Osteocyte (in vitro differentiated cells): ENCODE results near the gene CCBE1. TPM values are rescaled to one million over a fixed set of nuclear protein-coding genes. Genes with fewer than 3 reads are reported as not detected.

ENCODE experiments used
- DNase-seq: peaks from one replicate; pipeline ENCODE4 v3.0.0; 2021; ENCODE audit warnings: mixed read lengths; ENCODE audit not compliant: unreplicated experiment; ENCODE audit errors: extremely low spot score
- H3K27ac Mint-ChIP-seq: one replicate; pipeline ENCODE4 v1.8.0; 2021; ENCODE audit warnings: mild to moderate bottlenecking, mixed read lengths; ENCODE audit not compliant: unreplicated experiment
- H3K27me3 Mint-ChIP-seq: one replicate; pipeline ENCODE4 v1.8.0; 2021; ENCODE audit warnings: mixed read lengths; ENCODE audit not compliant: unreplicated experiment
- H3K36me3 Mint-ChIP-seq: one replicate; pipeline ENCODE4 v1.8.0; 2021; ENCODE audit warnings: mixed read lengths; ENCODE audit not compliant: unreplicated experiment
- H3K4me1 Mint-ChIP-seq: one replicate; pipeline ENCODE4 v1.8.0; 2021; ENCODE audit warnings: mixed read lengths; ENCODE audit not compliant: unreplicated experiment
- H3K4me3 Mint-ChIP-seq: one replicate; pipeline ENCODE4 v1.8.0; 2021; ENCODE audit warnings: mild to moderate bottlenecking, moderate library complexity, mixed read lengths; ENCODE audit not compliant: unreplicated experiment
- H3K9me3 Mint-ChIP-seq: one replicate; pipeline ENCODE4 v1.8.0; 2021; ENCODE audit warnings: mixed read lengths; ENCODE audit not compliant: unreplicated experiment
- CTCF ChIP-seq: fragments of 200-600 bp; sonication (generic); IDR thresholded peaks from 2 replicates; pipeline ENCODE4 v1.5.0; 2021; ENCODE audit warnings: antibody characterized with exemption, mild to moderate bottlenecking, moderate library complexity
- total RNA-seq: library from RNA; stranded (reverse); gene quantifications from 2 replicates; pipeline ENCODE4 v1.2.1, GENCODE V29; 2021

CCBE1 gene
- total RNA-seq, 1 donor from 2014 or later: 22.8 TPM

- no peak for TF ChIP-seq CTCF
- no peaks in the 10 kb centered on the region for H3K27me3 Mint-ChIP-seq
- no peak for DNase-seq
- H3K4me1 Mint-ChIP-seq: peaks cover 23% of the 10 kb centered on the region
- H3K4me3 Mint-ChIP-seq: no peak overlapping the region
- peaks cover 8% of the 10 kb centered on the region for H3K9me3 Mint-ChIP-seq
- peaks cover 4% of the 10 kb centered on the region for H3K36me3 Mint-ChIP-seq
- no peak overlapping the region for H3K27ac Mint-ChIP-seq
Measured at GRCh38 chr18:59582395-59582794, 114.8 kb downstream of the CCBE1 start.

- Mint-ChIP-seq H3K27ac (no peak overlapping the region), H3K4me1 (peaks cover 29% of the 10 kb centered on the region), H3K4me3 (no peak overlapping the region), H3K27me3 (no peaks in the 10 kb centered on the region), H3K36me3 (no peaks in the 10 kb centered on the region), H3K9me3 (no peaks in the 10 kb centered on the region)
- TF ChIP-seq CTCF: no peak
- DNase-seq: no peak
Measured at GRCh38 chr18:59579509-59579908, 117.7 kb downstream of the CCBE1 start.

GRCh38 chr18:59577386-59577655 lies 119.9 kb downstream of the CCBE1 start:
- TF ChIP-seq CTCF: no peak
- peaks cover 41% of the 10 kb centered on the region for H3K4me1 Mint-ChIP-seq

GRCh38 chr18:59576541-59577385 lies 120.5 kb downstream of the CCBE1 start:
- peak; percentile 15 for DNase-seq
- Mint-ChIP-seq H3K4me1 (peaks cover 42% of the 10 kb centered on the region), H3K27me3 (no peaks in the 10 kb centered on the region), H3K9me3 (no peaks in the 10 kb centered on the region), H3K4me3 (peak overlapping the region; percentile 34), H3K36me3 (no peaks in the 10 kb centered on the region), H3K27ac (peak overlapping the region; percentile 66)
- no peak for TF ChIP-seq CTCF

More at GRCh38 chr18:59577386-59577655, 119.9 kb downstream of the CCBE1 start:
- no peaks in the 10 kb centered on the region for H3K27me3 Mint-ChIP-seq
- H3K36me3 Mint-ChIP-seq: no peaks in the 10 kb centered on the region
- H3K27ac Mint-ChIP-seq: peak overlapping the region; percentile 66
- DNase-seq: no peak
- H3K4me3 Mint-ChIP-seq: no peak overlapping the region
- no peaks in the 10 kb centered on the region for H3K9me3 Mint-ChIP-seq

GRCh38 chr18:59575995-59576394 lies 121.2 kb downstream of the CCBE1 start:
- no peak overlapping the region for H3K27ac Mint-ChIP-seq
- no peaks in the 10 kb centered on the region for H3K36me3 Mint-ChIP-seq
- H3K4me1 Mint-ChIP-seq: peaks cover 47% of the 10 kb centered on the region
- H3K4me3 Mint-ChIP-seq: no peak overlapping the region
- no peak for TF ChIP-seq CTCF
- no peaks in the 10 kb centered on the region for H3K9me3 Mint-ChIP-seq
- H3K27me3 Mint-ChIP-seq: no peaks in the 10 kb centered on the region
- no peak for DNase-seq
